H9 (cell line): ENCODE results near the gene BICRAL. TPM values are rescaled to one million over a fixed set of nuclear protein-coding genes. Genes with fewer than 3 reads are reported as not detected.

ENCODE experiments used
- DNase-seq: peaks from one replicate; pipeline ENCODE4 v3.0.0-alpha.2; 2017
- H2AFZ ChIP-seq: one replicate; pipeline ENCODE4 v1.6.1; 2013; ENCODE audit warnings: mild to moderate bottlenecking, low read length, control low read depth, moderate library complexity
- H2AK5ac ChIP-seq: 2 replicates; pipeline ENCODE4 v1.6.1; 2013; ENCODE audit warnings: low read length, control low read depth, mixed read lengths; ENCODE audit not compliant: insufficient read length
- H2BK120ac ChIP-seq: one replicate; pipeline ENCODE4 v1.6.1; 2013; ENCODE audit warnings: low read depth, mild to moderate bottlenecking, low read length, control low read depth, inconsistent platforms; ENCODE audit not compliant: poor library complexity, severe bottlenecking
- H2BK12ac ChIP-seq: 2 replicates; pipeline ENCODE4 v1.6.1; 2013; ENCODE audit warnings: low read length, control low read depth, mixed read lengths, low read depth; ENCODE audit not compliant: insufficient read length
- H2BK15ac ChIP-seq: 2 replicates; pipeline ENCODE4 v1.6.1; 2013; ENCODE audit warnings: low read depth, low read length, control low read depth
- H2BK20ac ChIP-seq: one replicate; pipeline ENCODE4 v1.6.1; 2013; ENCODE audit warnings: low read depth, mild to moderate bottlenecking, low read length, control low read depth, inconsistent platforms; ENCODE audit not compliant: poor library complexity, severe bottlenecking
- H2BK5ac ChIP-seq: 2 replicates; pipeline ENCODE4 v1.6.1; 2013; ENCODE audit warnings: low read length, control low read depth, mixed read lengths; ENCODE audit not compliant: insufficient read length
- H3K14ac ChIP-seq: 2 replicates; pipeline ENCODE4 v1.6.1; 2013; ENCODE audit warnings: low read length, control low read depth; ENCODE audit not compliant: insufficient read depth
- H3K18ac ChIP-seq: 2 replicates; pipeline ENCODE4 v1.6.1; 2013; ENCODE audit warnings: low read depth, mild to moderate bottlenecking, mixed read lengths, low read length, control low read depth; ENCODE audit not compliant: insufficient read length
- H3K23ac ChIP-seq: 2 replicates; pipeline ENCODE4 v1.6.1; 2013; ENCODE audit warnings: low read length, control low read depth, mixed read lengths, low read depth; ENCODE audit not compliant: insufficient read length
- H3K23me2 ChIP-seq: 2 replicates; pipeline ENCODE4 v1.6.1; 2013; ENCODE audit warnings: low read depth, mild to moderate bottlenecking, mixed read lengths, low read length, control low read depth; ENCODE audit not compliant: insufficient read length, poor library complexity, severe bottlenecking
- H3K27ac ChIP-seq: 2 replicates; pipeline ENCODE4 v1.5.1; 2013; ENCODE audit warnings: low read length, control low read depth, mixed read lengths, low read depth; ENCODE audit not compliant: insufficient read length
- H3K27me3 ChIP-seq: 2 replicates; pipeline ENCODE4 v1.6.1; 2013; ENCODE audit warnings: low read length, control low read depth, inconsistent platforms; ENCODE audit not compliant: insufficient read depth
- H3K4ac ChIP-seq: 2 replicates; pipeline ENCODE4 v1.6.1; 2013; ENCODE audit warnings: low read depth, mild to moderate bottlenecking, control low read depth, inconsistent platforms, low read length, moderate library complexity
- H3K4me1 ChIP-seq: 2 replicates; pipeline ENCODE4 v1.6.1; 2013; ENCODE audit warnings: low read length, control low read depth, inconsistent platforms; ENCODE audit not compliant: insufficient read depth
- H3K4me2 ChIP-seq: 2 replicates; pipeline ENCODE4 v1.6.1; 2013; ENCODE audit warnings: low read length, control low read depth, mixed read lengths; ENCODE audit not compliant: insufficient read length, insufficient read depth
- H3K56ac ChIP-seq: 2 replicates; pipeline ENCODE4 v1.6.1; 2013; ENCODE audit warnings: low read depth, mild to moderate bottlenecking, mixed read lengths, low read length, control low read depth; ENCODE audit not compliant: insufficient read length
- H3K79me1 ChIP-seq: 2 replicates; pipeline ENCODE4 v1.6.1; 2013; ENCODE audit warnings: low read depth, mild to moderate bottlenecking, moderate library complexity, low read length, control low read depth, inconsistent platforms; ENCODE audit not compliant: insufficient read depth, poor library complexity, severe bottlenecking
- H3K79me2 ChIP-seq: 2 replicates; pipeline ENCODE4 v1.6.1; 2013; ENCODE audit warnings: low read length, control low read depth, inconsistent platforms; ENCODE audit not compliant: insufficient read depth
- H3K9ac ChIP-seq: 2 replicates; pipeline ENCODE4 v1.6.1; 2013; ENCODE audit warnings: low read length, control low read depth, mixed read lengths; ENCODE audit not compliant: insufficient read length; ENCODE audit errors: extremely low read depth
- H3K9me3 ChIP-seq: one replicate; pipeline ENCODE4 v1.6.1; 2013; ENCODE audit warnings: low read depth, low read length, inconsistent platforms; ENCODE audit not compliant: control insufficient read depth
- H3T11ph ChIP-seq: one replicate; pipeline ENCODE4 v1.6.1; 2013; ENCODE audit warnings: mild to moderate bottlenecking, low read length, control low read depth, inconsistent platforms
- H4K20me1 ChIP-seq: one replicate; pipeline ENCODE4 v1.6.1; 2013; ENCODE audit not compliant: control insufficient read depth, insufficient read length, insufficient read depth
- H4K5ac ChIP-seq: 2 replicates; pipeline ENCODE4 v1.6.1; 2013; ENCODE audit warnings: low read depth, mild to moderate bottlenecking, mixed read lengths, low read length, control low read depth; ENCODE audit not compliant: insufficient read length
- H4K8ac ChIP-seq: replicated peaks from 2 replicates; pipeline ENCODE4 v1.6.1; 2013; ENCODE audit warnings: low read length, control low read depth, mixed read lengths, low read depth; ENCODE audit not compliant: insufficient read length
- H4K91ac ChIP-seq: 2 replicates; pipeline ENCODE4 v1.6.1; 2013; ENCODE audit warnings: low read depth, mild to moderate bottlenecking, moderate library complexity, mixed read lengths, low read length, control low read depth; ENCODE audit not compliant: insufficient read length
- H3K27ac Mint-ChIP-seq, 3 experiments: 2 replicates in 2 of 3; 3 replicates in 1 of 3; pipeline ENCODE4 v1.8.0; 2020 to 2021; ENCODE audit warnings: mixed read lengths in 3 of 3, mild to moderate bottlenecking in 1 of 3, moderate library complexity in 1 of 3
- H3K27me3 Mint-ChIP-seq: 2 replicates; pipeline ENCODE4 v1.8.0; 2021; ENCODE audit warnings: low read depth, mild to moderate bottlenecking, moderate library complexity, mixed read lengths
- H3K36me3 Mint-ChIP-seq, 3 experiments: 2 replicates in 2 of 3; 3 replicates in 1 of 3; pipeline ENCODE4 v1.8.0; 2020 to 2021; ENCODE audit warnings: low read depth in 3 of 3, mixed read lengths in 3 of 3; ENCODE audit not compliant: insufficient read depth in 1 of 3
- H3K4me1 Mint-ChIP-seq, 2 experiments: 2 replicates each; pipeline ENCODE4 v1.8.0; 2020; ENCODE audit warnings: mixed read lengths in 2 of 2
- H3K4me3 Mint-ChIP-seq, 2 experiments: 2 replicates in 1 of 2; 3 replicates in 1 of 2; pipeline ENCODE4 v1.8.0; 2020 to 2021; ENCODE audit warnings: mild to moderate bottlenecking in 2 of 2, mixed read lengths in 2 of 2, moderate library complexity in 1 of 2
- H3K9me3 Mint-ChIP-seq, 2 experiments: 2 replicates in 1 of 2; 3 replicates in 1 of 2; pipeline ENCODE4 v1.8.0; 2020; ENCODE audit warnings: mild to moderate bottlenecking in 2 of 2, mixed read lengths in 2 of 2, moderate library complexity in 1 of 2
- CTCF ChIP-seq: fragments of 200-600 bp; sonication (generic); conservative IDR thresholded peaks from 3 replicates; pipeline ENCODE4 v1.8.0; 2021; ENCODE audit warnings: antibody characterized with exemption, mild to moderate bottlenecking
- WGBS: extraction: QIAGEN DNeasy Blood & Tissue Kit; methylation state at CpG from one replicate; pipeline ENCODE4 v1.1.7; 2013; ENCODE audit warnings: missing lambda C conversion rate, low lambda C conversion rate, mixed read lengths; ENCODE audit not compliant: insufficient read length; ENCODE audit errors: extremely low coverage; 5-methylcytosine and 5-hydroxymethylcytosine counted together
- total RNA-seq: library from RNA; stranded (reverse); gene quantifications from 2 replicates; pipeline ENCODE4 v1.2.1, GENCODE V29; 2021

BICRAL gene
- total RNA-seq, 1 experiment from 2014 or later = 9.8 TPM

GRCh38 chr6:42746463-42747391 lies 35.1 kb upstream of the BICRAL start:
- Histone ChIP-seq H2BK12ac (no peak overlapping the region), H3K4me1 (no peaks in the 10 kb centered on the region), H2AFZ (no peak overlapping the region), H3K4ac (no peak overlapping the region; the same call in 1 of the 2 replicates), H4K8ac (no peak overlapping the region), H2AK5ac (no peak overlapping the region), H4K91ac (no peak overlapping the region), H3K27ac (peak overlapping the region; percentile 90), H3K9me3 (no peaks in the 10 kb centered on the region), H3K23me2 (peaks cover 23% of the 10 kb centered on the region), H3K56ac (no peak overlapping the region), H3K27me3 (no peaks in the 10 kb centered on the region), H3K14ac (peak overlapping the region; percentile 69; the same call in 1 of the 2 replicates), H3T11ph (no peak overlapping the region), H3K79me2 (peaks cover 6% of the 10 kb centered on the region; the same call in 1 of the 2 replicates), H3K79me1 (peaks cover 8% of the 10 kb centered on the region), H3K18ac (peak overlapping the region; percentile 97), H2BK120ac (peak overlapping the region; percentile 56), H2BK5ac (no peak overlapping the region), H4K5ac (no peak overlapping the region), H3K9ac (peak overlapping the region; percentile 81), H3K23ac (no peak overlapping the region), H2BK20ac (no peak overlapping the region), H3K4me2 (peak overlapping the region; percentile 90), H4K20me1 (no peaks in the 10 kb centered on the region), H2BK15ac (no peak overlapping the region)
- peak overlapping the region; percentile 80 to 96 (median 86) for H3K27ac Mint-ChIP-seq
- peaks cover 12 to 24% of the 10 kb centered on the region in 2 experiments for H3K4me1 Mint-ChIP-seq
- DNase-seq = peak; percentile 93
- no peaks in the 10 kb centered on the region for H3K27me3 Mint-ChIP-seq
- H3K9me3 Mint-ChIP-seq = no peaks in the 10 kb centered on the region
- H3K36me3 Mint-ChIP-seq = peaks cover 2 to 4% (median 4%) of the 10 kb centered on the region in 3 experiments; a peak in 6 of 7 replicates
- peak overlapping the region; percentile 98 to 100 for H3K4me3 Mint-ChIP-seq
- TF ChIP-seq CTCF = no peak
- WGBS = no CpG with 5 or more reads among the region's 55 CpGs
